Nephron progenitor cell (in vitro differentiated cells): ENCODE results near the gene PPP5C.

Source experiments
- DNase-seq: peaks from one replicate; pipeline ENCODE4 v3.0.0; 2021
- H3K27ac Mint-ChIP-seq: 2 replicates; pipeline ENCODE4 v1.8.0; 2021; ENCODE audit warnings: mild to moderate bottlenecking, moderate library complexity, mixed read lengths
- H3K27me3 Mint-ChIP-seq: 2 replicates; pipeline ENCODE4 v1.8.0; 2021; ENCODE audit warnings: mild to moderate bottlenecking, low read depth, mixed read lengths; ENCODE audit not compliant: poor library complexity
- H3K36me3 Mint-ChIP-seq: 2 replicates; pipeline ENCODE4 v1.8.0; 2021; ENCODE audit warnings: low read depth, mixed read lengths
- H3K4me1 Mint-ChIP-seq: 2 replicates; pipeline ENCODE4 v1.8.0; 2021; ENCODE audit warnings: mixed read lengths
- H3K4me3 Mint-ChIP-seq: 2 replicates; pipeline ENCODE4 v1.8.0; 2021; ENCODE audit warnings: mild to moderate bottlenecking, moderate library complexity, mixed read lengths
- H3K9me3 Mint-ChIP-seq: 2 replicates; pipeline ENCODE4 v1.8.0; 2021; ENCODE audit warnings: mild to moderate bottlenecking, moderate library complexity, mixed read lengths
- TF ChIP-seq, protein P1 (sequence below): fragments of 200-600 bp; sonication (generic); IDR thresholded peaks from 2 replicates; pipeline ENCODE4 v1.5.0; 2021; ENCODE audit warnings: antibody characterized with exemption

Gene PPP5C

DNA sequence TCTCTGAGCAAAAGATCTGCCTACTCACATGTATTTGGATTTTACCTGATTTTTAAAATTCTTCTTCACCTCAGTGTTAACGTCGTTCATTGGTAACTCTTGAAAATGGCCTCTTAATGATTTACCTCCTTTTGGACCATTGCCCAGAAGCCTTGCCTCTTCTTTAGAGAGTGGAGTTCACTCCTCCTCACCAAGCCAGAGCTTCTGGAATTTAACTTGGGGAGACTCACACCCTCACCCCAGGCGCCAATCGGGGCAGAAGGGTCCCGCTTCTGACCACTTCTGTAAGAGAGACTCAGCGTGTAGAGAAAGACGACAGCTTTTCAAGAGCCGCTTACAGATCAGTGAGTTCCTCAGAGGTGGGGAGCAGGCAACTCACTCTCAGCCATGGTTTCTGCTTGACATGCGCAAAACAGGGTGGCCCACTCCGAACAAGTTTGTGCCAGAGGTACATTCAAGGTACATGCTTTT, 79.2 kb downstream of the PPP5C start:
- peak overlapping the region; percentile 55 for H3K27ac Mint-ChIP-seq
- peaks cover 56% of the 10 kb centered on the region for H3K4me1 Mint-ChIP-seq
- peak overlapping the region; percentile 87 for H3K4me3 Mint-ChIP-seq
- H3K9me3 Mint-ChIP-seq, result no peaks in the 10 kb centered on the region
- peaks cover 68% of the 10 kb centered on the region for H3K27me3 Mint-ChIP-seq
- no peak for DNase-seq
- no peaks in the 10 kb centered on the region for H3K36me3 Mint-ChIP-seq
- TF ChIP-seq, protein P1, sequence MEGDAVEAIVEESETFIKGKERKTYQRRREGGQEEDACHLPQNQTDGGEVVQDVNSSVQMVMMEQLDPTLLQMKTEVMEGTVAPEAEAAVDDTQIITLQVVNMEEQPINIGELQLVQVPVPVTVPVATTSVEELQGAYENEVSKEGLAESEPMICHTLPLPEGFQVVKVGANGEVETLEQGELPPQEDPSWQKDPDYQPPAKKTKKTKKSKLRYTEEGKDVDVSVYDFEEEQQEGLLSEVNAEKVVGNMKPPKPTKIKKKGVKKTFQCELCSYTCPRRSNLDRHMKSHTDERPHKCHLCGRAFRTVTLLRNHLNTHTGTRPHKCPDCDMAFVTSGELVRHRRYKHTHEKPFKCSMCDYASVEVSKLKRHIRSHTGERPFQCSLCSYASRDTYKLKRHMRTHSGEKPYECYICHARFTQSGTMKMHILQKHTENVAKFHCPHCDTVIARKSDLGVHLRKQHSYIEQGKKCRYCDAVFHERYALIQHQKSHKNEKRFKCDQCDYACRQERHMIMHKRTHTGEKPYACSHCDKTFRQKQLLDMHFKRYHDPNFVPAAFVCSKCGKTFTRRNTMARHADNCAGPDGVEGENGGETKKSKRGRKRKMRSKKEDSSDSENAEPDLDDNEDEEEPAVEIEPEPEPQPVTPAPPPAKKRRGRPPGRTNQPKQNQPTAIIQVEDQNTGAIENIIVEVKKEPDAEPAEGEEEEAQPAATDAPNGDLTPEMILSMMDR, result no peak

DNA sequence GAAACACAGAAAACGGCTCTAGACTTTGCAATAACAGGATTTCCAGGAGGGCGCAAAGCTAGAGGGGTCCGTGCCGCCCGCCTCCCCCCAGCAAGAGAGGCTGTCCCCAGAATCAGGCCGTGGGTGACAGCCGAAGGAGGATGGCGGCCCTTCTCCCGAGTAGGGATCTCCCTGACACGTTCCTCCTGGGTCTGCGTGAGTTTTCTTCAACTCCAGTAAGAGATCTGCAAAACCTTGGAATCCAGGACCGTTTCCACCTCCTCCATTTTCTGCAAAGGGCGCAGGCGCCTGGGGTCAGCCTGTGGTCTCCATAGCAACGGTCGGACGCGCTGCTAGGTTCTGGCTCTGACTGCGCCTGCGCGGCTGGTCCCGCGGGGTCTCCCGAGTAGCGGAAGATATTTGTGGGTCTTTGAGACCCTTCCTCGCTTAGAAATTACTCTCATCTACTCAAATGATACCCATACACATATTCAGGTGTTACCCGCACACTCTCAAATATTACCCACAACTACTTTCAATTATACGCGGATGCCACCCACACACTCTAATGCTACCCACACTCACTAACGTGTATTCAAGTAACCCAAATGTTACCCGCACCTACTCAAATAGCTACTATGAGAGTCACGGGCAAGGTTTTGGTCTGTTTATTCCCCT, 79.7 kb downstream of the PPP5C start:
- peak overlapping the region; percentile 87 for H3K4me3 Mint-ChIP-seq
- peaks cover 69% of the 10 kb centered on the region for H3K27me3 Mint-ChIP-seq
- no peaks in the 10 kb centered on the region for H3K9me3 Mint-ChIP-seq
- H3K27ac Mint-ChIP-seq, result peak overlapping the region; percentile 55
- TF ChIP-seq, protein P1, result no peak
- H3K4me1 Mint-ChIP-seq, result peaks cover 56% of the 10 kb centered on the region
- H3K36me3 Mint-ChIP-seq, result no peaks in the 10 kb centered on the region
- peak; percentile 92 for DNase-seq

DNA sequence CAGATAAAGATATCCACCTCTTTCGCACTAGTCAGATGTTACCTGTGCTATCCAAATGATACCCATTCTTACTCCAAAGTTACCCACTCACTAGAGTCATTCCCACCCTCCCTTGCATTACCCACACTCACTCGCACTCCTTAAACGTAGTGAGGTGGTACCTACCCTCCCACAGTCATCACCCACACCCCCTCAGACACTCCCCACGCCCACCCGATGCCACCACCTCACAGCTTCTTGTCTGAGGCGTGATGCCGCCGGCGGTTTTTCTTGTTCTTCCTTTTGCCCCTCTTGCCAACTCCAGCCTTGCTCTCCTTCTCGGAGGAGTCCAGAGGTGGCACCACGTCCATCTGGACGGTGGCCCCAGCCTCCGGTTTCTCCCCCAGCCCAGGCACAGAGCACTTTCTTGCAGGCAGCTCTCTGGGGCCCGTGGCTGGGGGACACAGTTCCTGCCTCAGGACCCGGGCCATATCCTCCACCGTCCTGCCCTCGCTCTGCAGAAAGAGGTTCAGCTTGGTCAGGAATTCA, 80.7 kb downstream of the PPP5C start:
- no peak for DNase-seq
- H3K9me3 Mint-ChIP-seq, result no peaks in the 10 kb centered on the region
- peaks cover 56% of the 10 kb centered on the region for H3K4me1 Mint-ChIP-seq
- peaks cover 77% of the 10 kb centered on the region for H3K27me3 Mint-ChIP-seq
- H3K27ac Mint-ChIP-seq, result no peak overlapping the region
- peak overlapping the region; percentile 87 for H3K4me3 Mint-ChIP-seq
- TF ChIP-seq, protein P1, result no peak
- H3K36me3 Mint-ChIP-seq, result no peaks in the 10 kb centered on the region

DNA sequence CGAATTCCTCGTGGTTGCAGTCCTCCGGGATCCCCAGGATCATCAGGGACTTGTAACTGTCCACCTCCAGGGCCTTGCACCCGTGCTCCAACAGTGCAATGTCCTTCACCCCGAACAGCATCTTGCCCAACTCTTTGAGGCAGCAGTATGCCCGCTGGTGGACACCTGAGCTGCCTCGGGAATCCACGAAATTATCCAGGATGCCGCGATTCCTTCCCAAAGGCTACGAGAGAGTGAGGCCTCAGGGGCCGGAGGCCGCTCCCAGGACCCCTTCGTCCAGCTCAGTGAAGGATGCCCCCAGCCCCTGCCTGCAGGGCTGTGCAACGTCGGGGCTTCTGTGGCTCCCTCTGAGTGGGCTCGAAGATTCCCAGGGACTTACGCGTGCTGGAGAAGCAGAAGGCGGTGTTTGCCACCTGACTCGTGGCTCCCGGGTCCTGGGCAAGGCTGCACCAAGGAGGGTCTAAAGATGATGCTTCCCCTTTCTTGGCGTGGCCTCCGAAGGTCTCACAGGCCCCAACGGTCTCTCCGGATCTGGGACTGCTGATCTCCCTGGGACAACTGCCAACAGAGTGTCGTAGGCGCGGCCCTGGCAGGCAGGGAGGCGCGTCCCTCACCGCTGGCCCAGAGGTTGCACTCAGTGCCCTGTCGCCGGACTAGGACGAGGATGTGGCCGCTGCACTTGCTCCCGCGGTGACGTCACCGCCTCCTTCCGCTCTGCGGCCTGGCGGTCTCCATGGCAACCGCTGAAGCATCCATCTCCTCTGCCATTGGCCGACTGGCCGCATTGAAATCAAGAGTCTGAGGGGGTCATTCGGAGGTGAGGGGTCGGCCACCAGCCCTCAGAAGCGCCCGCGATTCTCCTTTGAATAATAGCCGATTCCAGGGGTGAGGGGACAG, 81.6 kb downstream of the PPP5C start, which contains the start of gene PNMA8C:
Gene PNMA8C, minus strand, starts transcription at position 698 of the 897 bp plus-strand sequence. Its CDS starts 577 bp downstream, at position 121.
- Mint-ChIP-seq H3K9me3 (no peaks in the 10 kb centered on the region), H3K36me3 (no peaks in the 10 kb centered on the region), H3K4me1 (peaks cover 50% of the 10 kb centered on the region), H3K27ac (no peak within 1 kb of the TSS), H3K4me3 (peak within 1 kb of the TSS; percentile 45), H3K27me3 (peaks cover 77% of the 10 kb centered on the region)
- DNase-seq, result peak; percentile 86
- TF ChIP-seq, protein P1, result no peak

DNA sequence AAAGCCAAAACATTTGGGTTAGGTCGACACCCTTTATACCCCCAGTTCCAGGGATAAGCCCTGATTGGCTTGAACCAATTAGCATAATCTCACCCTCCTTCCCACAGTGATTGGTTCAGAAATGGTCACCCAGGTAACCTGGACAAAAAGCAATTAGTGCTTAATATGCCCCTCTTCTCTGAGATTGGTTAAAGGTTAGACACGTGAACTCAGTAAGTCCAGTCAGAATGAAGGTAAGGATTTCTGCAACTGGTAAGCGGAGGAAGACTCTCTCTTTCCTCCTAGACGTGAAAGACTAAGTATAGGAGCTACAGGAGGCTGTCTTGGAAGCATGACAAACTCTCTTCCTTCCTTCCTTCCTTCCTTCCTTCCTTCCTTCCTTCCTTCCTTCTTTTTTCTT, 83.1 kb downstream of the PPP5C start:
- Mint-ChIP-seq H3K27me3 (peaks cover 75% of the 10 kb centered on the region), H3K9me3 (no peaks in the 10 kb centered on the region), H3K4me3 (no peak overlapping the region), H3K36me3 (no peaks in the 10 kb centered on the region), H3K27ac (no peak overlapping the region), H3K4me1 (peaks cover 50% of the 10 kb centered on the region)
- TF ChIP-seq, protein P1, result no peak
- DNase-seq, result no peak
